ENCODE results near the gene PWWP2A. TPM values are rescaled to one million over a fixed set of nuclear protein-coding genes. Genes with fewer than 3 reads are reported as not detected.

Gene PWWP2A
- total RNA-seq, 1 experiment from 2014 or later: 14.7 TPM

DNA sequence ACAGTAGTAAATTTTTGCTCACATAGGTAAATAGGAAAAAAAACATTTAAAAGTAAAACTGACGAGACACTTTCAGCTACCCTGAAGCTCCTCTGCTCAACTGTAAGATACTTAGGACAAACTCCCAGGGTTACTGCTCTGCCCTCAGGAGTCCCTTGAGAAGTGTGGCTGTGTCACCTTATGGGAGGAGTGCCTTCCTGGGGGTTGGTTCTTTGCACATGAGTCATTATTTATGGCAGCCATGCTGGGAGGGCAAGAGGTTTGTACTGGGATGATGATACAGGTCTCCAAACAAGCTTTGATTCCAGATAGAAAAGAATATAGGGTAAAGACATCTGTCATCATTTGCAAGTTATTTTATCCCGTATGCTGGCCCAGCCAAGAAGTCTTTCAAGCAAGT, 64.4 kb downstream of the PWWP2A start (continued):
- TF ChIP-seq YY1 (IDR thresholded peaks at IDR 0.05; ENCODE audit: extremely low read depth, insufficient replicate concordance, low read depth, low read length): no peak
- TF ChIP-seq POLR2AphosphoS5 (IDR thresholded peaks at IDR 0.05; ENCODE audit: low read depth, low read length): no peak
- TF ChIP-seq RAD21 (IDR thresholded peaks at IDR 0.05; ENCODE audit: low read depth): no peak
- TF ChIP-seq, protein P1, sequence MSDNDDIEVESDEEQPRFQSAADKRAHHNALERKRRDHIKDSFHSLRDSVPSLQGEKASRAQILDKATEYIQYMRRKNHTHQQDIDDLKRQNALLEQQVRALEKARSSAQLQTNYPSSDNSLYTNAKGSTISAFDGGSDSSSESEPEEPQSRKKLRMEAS (IDR thresholded peaks at IDR 0.05): no peak
- TF ChIP-seq, protein P2, sequence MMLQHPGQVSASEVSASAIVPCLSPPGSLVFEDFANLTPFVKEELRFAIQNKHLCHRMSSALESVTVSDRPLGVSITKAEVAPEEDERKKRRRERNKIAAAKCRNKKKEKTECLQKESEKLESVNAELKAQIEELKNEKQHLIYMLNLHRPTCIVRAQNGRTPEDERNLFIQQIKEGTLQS (IDR thresholded peaks at IDR 0.05): no peak

DNA sequence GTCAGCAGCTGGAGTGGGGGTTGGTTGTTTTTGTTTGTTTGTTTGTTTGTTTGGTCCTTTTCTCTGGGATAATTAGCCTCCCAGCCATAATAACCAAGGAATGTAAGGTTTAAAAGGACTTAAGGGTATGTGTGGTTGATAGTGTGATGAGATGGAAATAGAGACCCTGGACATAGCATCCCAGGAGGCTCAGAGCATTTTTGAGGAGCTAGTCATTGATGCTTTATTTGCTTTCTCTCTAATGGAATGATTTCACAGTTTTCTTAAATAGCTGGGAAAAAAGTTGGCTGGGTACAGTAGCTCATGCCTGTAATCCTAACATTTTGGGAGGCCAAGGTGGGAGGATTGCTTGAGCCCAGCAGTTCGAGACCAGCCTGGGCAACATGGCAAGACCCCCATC, 65.2 kb downstream of the PWWP2A start:
- H3K4me1 ChIP-seq (ENCODE audit: control insufficient read depth in 1 of 2, insufficient read depth in 2 of 2, low read length in 2 of 2): peaks cover 0 to 12% of the 10 kb centered on the region in 2 experiments; a peak in 3 of 4 replicates
- no peak overlapping the region for H3K27ac ChIP-seq (ENCODE audit: low read depth, low read length)
- no peak for TF ChIP-seq CEBPB (IDR thresholded peaks at IDR 0.05; ENCODE audit: low read depth)
- no peak for TF ChIP-seq ZNF274 (IDR thresholded peaks at IDR 0.05; ENCODE audit: low read depth, low read length)
- no peak for TF ChIP-seq EGR1 (IDR thresholded peaks at IDR 0.05; ENCODE audit: low read depth)
- TF ChIP-seq POLR2A (IDR thresholded peaks at IDR 0.05; ENCODE audit: borderline replicate concordance, extremely low read depth, insufficient read depth, insufficient read length): no peak
- no peak for TF ChIP-seq JUND (IDR thresholded peaks at IDR 0.05)
- TF ChIP-seq CBX3 (IDR thresholded peaks at IDR 0.05; ENCODE audit: low read depth): no peak
- no peak for TF ChIP-seq RAD21 (IDR thresholded peaks at IDR 0.05; ENCODE audit: low read depth)
- CTCF ChIA-PET: interaction anchor here (0.7 to 1.2 kb wide), 2 partner anchors 32 to 337 kb away, joined by 3 read pairs; no protein-coding TSS in a partner anchor
- no peak overlapping the region for H3K4me3 ChIP-seq (replicated peaks in 1 of 2; ENCODE audit: low read depth in 1 of 2, low read length in 2 of 2)
- no peak for ATAC-seq
- H3K36me3 ChIP-seq (ENCODE audit: control insufficient read depth in 1 of 2, insufficient read depth in 2 of 2, low read length in 2 of 2): peaks cover 28 to 29% of the 10 kb centered on the region in 2 experiments
- H3K9ac ChIP-seq (ENCODE audit: low read length): no peak overlapping the region
- H2AFZ ChIP-seq (ENCODE audit: low read depth, low read length, poor library complexity, severe bottlenecking): no peak overlapping the region
- H3K79me2 ChIP-seq (ENCODE audit: insufficient read depth, low read length): no peaks in the 10 kb centered on the region
- DNase-seq (ENCODE audit: low read depth, low spot score): no peak
- no TSS peak for BruUV-seq (replicated peaks)
- RAD21 ChIA-PET (ENCODE audit: low non-redundant PET in 1 of 2, low total read pairs in 2 of 2, uncharacterized antibody in 2 of 2, unreplicated experiment in 2 of 2): no interaction called here
- intact Hi-C loops (cut with micrococcal nuclease): no loop called here
- H3K4me2 ChIP-seq (ENCODE audit: low read length): no peak overlapping the region
- no peaks in the 10 kb centered on the region for H3K9me3 ChIP-seq (ENCODE audit: control insufficient read depth in 1 of 2, insufficient read depth in 1 of 2, low read depth in 1 of 2, low read length in 2 of 2)
- H3K27me3 ChIP-seq (ENCODE audit: insufficient read depth, low read length): no peaks in the 10 kb centered on the region
- POLR2A ChIA-PET: interaction anchor here (1.6 kb wide), 1 partner anchor 15 kb away, joined by 3 read pairs; no protein-coding TSS in a partner anchor
- no peaks in the 10 kb centered on the region for H3K9me2 ChIP-seq (ENCODE audit: insufficient read depth)
- H4K20me1 ChIP-seq (ENCODE audit: insufficient read depth): no peaks in the 10 kb centered on the region

Data from HCT116 (cell line).